NCI-H2227 treated with DMSO at 0.1 percent for 48 hours (cell line): ENCODE measurements around the gene NUDT15.
"Not testable (repeated sequence)": the region's sequence is repeated elsewhere in the genome, so short reads cannot be mapped to it uniquely, and the experiment has no call there.

Source experiments
- DNase-seq: peaks from one replicate; lab custom pipeline; 2025; lab: John Stamatoyannopoulos, UW

NUDT15 gene

DNA sequence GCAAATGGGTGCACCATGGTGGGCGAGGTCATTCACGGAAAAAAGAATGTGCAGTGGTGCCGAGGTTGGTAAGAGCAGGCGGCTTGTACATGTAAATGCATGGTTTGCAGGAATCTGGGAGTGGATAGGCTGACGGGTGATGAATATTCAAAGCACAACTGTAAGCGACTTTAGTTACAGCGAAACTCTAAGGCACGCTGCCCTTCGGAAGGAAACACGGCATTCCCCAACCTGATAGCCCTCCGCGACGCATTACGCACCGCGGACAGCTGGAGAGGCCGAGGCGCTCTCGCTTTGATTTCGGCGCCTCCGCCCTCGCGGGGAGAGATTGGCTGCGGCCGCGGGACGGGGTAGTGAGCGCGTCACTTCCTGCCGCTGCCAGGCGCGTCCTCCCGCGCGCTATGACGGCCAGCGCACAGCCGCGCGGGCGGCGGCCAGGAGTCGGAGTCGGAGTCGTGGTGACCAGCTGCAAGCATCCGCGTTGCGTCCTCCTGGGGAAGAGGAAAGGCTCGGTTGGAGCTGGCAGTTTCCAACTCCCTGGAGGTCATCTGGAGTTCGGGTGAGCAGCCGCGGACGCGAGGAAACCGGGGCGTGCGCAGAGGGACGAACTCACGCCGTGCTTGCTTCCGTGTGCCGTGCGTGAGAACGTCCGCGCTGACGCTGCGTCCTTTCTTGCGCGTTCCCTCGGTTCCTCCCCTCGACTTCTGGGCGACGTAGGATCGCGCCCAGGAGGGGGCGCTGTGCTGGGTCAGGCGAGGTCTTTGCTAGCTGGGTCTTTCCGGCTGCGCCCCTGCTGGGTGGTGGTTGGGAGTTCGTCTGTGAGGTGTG, at the start of gene NUDT15:
NUDT15 (plus strand) TSS at position 381 of the 828 bp plus-strand sequence; CDS start at position 402, 21 bp downstream.
- peak; percentile 92 for DNase-seq

DNA sequence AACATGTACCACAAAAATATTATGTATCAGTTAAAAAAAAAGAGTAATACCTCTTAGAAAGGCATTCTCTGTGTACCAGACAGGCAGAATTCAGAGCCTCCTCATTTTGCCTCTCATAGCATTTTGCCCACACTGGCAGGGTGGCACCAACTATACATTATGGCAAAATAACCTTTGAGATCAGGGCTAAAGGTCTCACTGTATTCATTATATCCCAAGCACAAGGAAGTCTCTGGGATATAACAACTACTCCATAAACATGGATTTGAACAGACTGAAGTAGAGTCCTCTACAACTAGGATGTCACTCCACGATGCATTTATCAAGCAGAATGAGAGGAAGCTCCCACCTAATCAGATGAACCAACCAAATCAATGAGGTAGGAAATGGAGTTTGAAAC, 47.1 kb upstream of the NUDT15 start:
- no peak for DNase-seq

DNA sequence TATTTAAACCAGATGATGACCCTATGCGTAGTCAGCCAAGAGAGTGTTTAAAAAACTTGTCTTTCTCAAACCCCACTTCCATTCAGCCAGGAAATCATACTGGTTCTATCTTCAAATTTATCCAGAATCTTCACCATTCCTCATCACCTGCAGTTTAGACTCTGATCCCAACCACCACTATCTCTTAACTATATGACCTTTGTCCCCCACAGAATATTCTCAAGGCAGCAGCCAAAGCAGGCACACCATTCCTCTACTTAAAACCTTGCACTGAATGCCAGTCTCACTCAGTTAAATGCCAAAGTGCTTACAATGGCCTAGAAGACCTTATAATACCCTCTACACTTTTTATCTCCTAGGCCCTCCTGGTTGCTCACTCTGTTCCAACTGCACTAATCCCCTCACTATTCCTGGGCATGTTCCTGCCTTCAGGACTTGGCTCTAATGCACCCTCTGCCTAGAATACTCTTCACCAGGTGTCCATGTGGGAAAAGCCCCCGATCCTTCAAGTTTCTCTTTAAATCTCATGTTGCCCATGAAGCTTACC, 46.5 kb upstream of the NUDT15 start:
- no peak for DNase-seq

GRCh38 chr13:47991859-47992258, 45.7 kb upstream of the NUDT15 start:
- DNase-seq = no peak

DNA sequence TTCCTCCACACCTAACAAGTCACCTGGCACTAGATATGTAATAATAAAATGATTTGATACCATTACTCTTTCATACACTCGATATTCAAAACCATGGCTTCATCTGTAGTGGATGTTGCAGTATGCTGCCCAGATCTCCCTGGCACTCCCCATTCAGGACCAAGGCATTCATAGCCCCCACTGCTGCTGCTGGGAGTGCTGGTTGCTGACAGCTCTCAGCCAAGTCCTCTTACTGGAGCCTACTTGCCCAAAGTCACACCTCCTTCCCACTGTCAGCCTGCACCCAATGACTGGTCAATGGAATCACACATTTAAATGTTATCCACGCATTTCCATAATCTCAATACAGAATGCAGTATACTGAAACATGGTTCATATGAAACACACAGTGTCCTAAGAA, 40.1 kb upstream of the NUDT15 start:
- no peak for DNase-seq

DNA sequence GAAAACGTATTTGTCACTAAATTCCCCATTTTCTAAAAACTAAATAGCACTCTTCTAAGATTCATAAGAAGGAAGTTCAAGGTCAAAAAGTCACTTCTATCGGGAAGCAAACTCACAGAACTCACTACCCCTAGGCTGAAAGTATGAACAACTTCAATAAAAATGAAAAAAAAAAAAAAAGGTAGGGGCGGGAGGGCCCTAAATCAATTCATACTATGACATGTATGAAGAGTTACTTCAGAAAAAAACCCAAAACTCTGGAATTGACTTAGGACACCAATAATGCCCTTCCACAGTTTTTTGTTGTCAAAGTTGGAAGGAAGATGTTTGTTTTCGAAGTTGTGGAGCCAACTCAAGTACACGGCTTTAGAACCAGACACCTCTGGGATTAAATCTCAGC, 37.6 kb upstream of the NUDT15 start:
- DNase-seq = no peak

DNA sequence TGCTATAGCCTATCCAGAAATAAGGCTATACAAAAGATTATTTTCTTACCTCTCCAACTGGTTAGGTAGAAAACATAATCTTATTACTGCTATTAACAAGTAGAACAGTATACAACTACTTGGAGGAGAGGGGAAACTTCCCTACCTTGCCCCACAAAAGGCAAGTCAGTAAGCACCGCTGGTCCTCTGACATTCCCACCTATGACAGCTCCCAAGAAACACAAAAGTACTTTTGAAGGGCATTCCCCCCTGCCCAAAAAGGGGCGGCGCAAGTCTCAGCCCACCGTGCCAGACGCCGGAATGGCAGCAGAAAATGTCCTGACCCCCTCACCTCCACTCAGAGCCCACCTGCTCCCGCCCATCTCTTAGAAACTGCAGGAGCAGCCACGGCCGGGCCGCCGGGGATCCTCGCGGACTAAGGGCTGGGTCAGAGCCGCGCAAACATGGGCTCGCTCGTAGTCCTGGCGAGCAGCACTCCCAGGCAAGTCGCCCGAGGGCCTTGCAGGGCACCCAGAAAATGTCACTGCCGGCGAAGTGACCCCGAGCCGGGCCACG, 36.9 kb upstream of the NUDT15 start:
- DNase-seq = no peak

DNA sequence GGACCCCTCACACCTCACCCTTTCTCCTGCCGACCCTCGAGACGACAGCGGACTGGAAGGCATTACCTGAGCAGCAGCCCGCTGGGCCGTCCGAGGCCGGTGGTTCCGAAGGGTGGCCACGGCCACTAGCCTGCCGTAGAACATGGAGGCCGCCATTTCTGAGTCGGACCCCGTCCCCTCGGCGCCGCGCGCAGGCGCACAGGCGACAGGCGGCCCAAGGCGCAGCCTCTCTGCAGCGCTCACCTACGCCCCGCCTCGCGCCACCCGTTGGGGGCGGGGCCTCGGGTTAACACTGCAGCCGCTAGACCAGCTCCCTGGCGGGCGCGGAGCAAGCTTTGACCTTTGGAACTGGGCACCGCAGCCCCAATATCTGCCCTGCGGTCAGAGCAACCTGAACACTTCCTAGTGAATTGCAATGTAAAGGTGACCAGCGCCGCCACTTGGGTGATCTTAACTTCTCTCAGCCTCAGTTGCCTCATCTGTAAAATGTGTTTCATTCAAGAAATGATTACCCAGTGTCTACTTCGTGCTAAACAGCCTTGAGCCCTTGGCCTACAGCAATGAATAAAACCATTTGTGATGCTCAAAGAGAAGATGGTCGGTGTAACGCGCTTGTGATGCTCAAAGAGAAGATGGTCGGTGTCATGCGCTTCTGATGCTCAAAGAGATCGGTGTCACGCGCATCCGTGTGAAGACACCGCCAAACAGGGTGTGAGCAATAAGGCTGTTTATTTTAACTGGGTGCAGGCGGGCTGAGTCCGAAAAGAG, 36.2 kb upstream of the NUDT15 start, which contains the start of gene SUCLA2:
SUCLA2 (minus strand) TSS at position 160 of the 768 bp plus-strand sequence; CDS start at position 156, 4 bp downstream.
- DNase-seq = peak; percentile 55

- DNase-seq = not testable (repeated sequence)
Measured at GRCh38 chr13:48001999-48002398, 35.5 kb upstream of the NUDT15 start.

DNA sequence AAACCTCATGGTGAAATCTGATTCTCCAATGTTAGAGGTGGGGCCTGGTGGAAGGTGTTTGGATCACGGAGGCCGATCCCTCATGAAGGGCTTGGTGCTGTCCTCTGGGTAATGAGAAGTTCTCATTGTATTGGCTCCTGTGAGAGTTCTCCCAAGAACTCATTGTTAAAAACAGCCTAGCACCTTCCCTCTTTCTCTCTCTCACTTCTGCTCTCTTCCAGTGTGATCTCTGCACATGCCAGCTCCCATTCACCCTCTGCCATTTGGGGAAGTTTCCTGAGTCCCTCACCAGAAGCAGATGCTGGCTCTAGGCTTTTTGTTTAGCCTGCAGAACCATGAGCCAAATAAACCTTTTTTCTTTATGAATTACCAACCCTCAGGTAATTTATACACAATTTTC, 33.3 kb upstream of the NUDT15 start:
- DNase-seq = no peak

- DNase-seq = no peak
Measured at GRCh38 chr13:48006396-48006795, 31.1 kb upstream of the NUDT15 start.

- no peak for DNase-seq
Measured at GRCh38 chr13:48009284-48009683, 28.2 kb upstream of the NUDT15 start.

GRCh38 chr13:48010698-48011097, 26.8 kb upstream of the NUDT15 start:
- no peak for DNase-seq

GRCh38 chr13:48012668-48013067, 24.9 kb upstream of the NUDT15 start:
- no peak for DNase-seq

GRCh38 chr13:48014359-48014758, 23.2 kb upstream of the NUDT15 start:
- no peak for DNase-seq

DNA sequence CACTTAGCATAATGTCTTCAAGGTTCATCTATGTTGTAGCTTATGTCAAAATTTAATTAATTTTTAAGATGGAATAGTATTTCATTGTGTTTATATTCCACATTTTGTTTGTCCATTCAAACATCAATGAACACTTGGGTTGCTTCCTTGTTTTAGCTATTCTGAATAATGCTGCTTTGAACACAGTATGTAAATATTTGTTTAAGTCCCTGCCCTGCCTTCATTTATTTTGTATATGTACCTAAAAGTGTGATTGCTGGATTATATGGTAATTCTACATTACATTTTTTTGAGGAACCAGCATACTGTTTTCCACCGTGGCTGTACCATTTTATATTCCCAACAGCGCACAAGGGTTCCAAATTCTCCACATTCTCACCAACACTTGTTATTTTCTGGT, 18.9 kb upstream of the NUDT15 start:
- no peak for DNase-seq

GRCh38 chr13:48019796-48020195, 17.7 kb upstream of the NUDT15 start:
- DNase-seq = no peak

DNA sequence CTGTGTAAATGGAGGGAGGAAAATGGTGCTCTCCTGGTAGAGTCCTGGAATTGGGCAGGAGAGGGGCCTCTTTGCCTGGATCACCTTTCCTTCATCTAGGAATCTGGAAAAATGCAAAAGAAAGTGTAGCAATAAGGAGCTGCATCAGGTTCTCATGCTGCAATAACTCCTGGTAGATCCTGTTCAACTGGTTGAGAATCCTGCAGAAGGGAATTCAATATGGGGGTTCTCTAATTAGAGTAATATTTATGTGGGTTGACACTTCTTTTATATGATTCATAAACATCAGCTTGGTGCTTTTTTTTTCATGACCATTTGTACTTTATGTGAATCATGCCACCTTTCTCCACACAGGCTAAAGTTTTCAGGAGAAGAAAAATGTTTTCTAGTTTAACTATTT, 9.5 kb upstream of the NUDT15 start:
- no peak for DNase-seq

DNA sequence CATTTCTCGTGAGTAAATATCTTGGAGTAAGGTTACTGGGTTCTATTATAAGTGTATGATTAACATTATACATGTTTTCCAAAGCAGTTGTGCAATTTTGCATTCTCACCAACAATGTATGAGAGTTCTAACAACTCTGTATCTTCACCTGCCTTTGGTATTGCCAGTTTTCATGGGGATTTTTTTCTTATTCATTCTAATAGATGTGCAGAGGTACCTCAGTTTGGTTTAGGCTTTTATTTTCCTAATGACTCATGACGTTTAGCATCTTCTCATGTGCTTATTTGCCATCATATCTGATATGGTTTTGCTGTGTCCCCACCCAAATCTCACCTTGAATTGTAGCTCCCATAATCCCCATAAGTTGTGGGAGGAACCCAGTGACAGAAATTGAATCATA, 7.7 kb upstream of the NUDT15 start:
- no peak for DNase-seq

GRCh38 chr13:48038761-48039160, 1.2 kb downstream of the NUDT15 start:
- no peak for DNase-seq

GRCh38 chr13:48040049-48040448, 2.5 kb downstream of the NUDT15 start:
- DNase-seq = no peak

- no peak for DNase-seq
Measured at GRCh38 chr13:48040896-48041295, 3.4 kb downstream of the NUDT15 start.

DNA sequence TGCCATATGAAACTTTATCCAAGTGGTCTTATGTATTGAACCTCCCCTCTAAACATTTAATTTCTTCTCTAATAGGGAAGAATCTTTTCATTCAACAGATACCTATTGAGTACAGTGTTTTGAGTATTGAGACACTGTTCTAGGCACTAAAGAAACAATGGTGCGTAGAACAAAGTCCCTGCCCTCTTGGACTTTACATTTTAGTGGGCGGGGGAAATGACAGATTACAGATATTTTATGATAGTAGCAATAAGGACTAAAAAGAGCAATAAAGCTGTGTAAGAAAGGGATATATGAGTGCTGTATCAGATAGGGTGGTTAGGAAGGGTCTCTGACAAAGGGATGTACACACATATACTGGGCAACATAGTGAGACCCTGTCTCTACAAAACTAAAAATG, 5.4 kb downstream of the NUDT15 start:
- DNase-seq = no peak
